Activated CD4-positive, alpha-beta T cell treated with anti-CD3 and anti-CD28 coated beads, Interleukin-10, Interleukin-2, amounts not matched to agents 100 ng/mL and 50 ng/mL, durations not matched to agents 16 hours and 8 hours (primary cell): ENCODE results near the gene UBC.
A peak's percentile ranks its signal among the peaks of the same experiment; 100 is the strongest.
"Not testable (repeated sequence)": the region's sequence is repeated elsewhere in the genome, so short reads cannot be mapped to it uniquely, and the experiment has no call there.

Source experiments
- DNase-seq: peaks from one replicate; pipeline ENCODE4 v3.0.0-alpha.2; 2020

UBC gene

DNA sequence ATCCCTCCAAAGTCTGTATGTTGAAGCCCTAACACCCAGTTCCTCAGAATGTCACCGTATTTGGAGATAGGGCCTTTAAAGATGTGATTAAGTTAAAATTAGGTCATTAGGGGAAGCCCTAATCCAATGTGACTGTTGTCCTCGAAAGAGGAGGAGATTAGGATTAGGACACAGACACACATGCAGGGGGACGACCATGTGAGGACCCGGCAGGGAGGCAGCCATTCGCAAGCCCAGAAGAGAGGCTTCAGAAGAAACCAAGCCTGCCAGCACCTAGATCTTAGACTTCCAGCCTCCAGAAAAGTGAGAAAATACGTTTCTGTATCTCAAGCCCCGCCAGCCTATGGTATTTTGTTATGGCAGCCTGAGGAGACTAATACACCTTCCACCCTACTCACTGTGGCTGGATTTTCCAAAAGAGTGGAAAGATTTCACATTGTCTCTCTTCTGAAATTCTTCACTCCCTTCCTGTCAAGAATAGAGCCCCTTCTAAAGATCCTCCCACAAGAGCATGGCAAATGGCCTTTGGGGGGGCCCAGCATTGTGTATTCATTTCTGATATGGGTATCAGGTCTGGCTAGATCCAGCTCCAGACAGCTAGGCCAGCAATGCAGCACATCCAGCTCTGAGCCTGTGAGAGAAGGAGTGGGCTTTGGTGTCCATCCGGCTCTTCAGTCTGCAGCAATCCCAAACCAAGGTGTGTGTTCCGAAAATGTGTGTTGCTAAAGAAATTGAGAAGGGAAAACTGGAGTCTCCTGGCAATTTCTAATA, 15.4 kb upstream of the UBC start:
- no peak for DNase-seq

GRCh38 chr12:124928912-124929530, 14.6 kb upstream of the UBC start:
- DNase-seq, result no peak

- peak; percentile 64 for DNase-seq
These were observed 13.9 kb upstream of the UBC start for GRCh38 chr12:124928095-124928911.

- peak; percentile 92 for DNase-seq
These were observed 13.0 kb upstream of the UBC start for GRCh38 chr12:124927201-124928094.

DNA sequence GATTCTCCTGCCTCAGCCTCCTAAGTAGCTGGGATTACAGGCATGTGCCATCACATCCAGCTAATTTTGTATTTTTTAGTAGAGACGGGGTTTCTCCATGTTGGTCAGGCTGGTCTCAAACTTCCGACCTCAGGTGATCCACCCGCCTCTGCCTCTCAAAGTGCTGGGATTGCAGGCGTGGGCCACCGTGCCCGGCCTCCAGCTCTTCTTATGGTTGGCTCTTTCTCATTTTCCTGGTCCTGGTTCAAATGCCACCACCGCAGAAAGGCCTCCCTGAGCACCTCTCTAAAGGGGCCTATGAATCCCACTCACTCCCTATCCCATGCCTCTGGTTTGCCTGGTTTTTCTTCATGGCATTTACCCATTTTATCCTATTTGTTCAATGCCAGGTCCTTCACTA, 11.3 kb upstream of the UBC start:
- DNase-seq, result not testable (repeated sequence)

DNA sequence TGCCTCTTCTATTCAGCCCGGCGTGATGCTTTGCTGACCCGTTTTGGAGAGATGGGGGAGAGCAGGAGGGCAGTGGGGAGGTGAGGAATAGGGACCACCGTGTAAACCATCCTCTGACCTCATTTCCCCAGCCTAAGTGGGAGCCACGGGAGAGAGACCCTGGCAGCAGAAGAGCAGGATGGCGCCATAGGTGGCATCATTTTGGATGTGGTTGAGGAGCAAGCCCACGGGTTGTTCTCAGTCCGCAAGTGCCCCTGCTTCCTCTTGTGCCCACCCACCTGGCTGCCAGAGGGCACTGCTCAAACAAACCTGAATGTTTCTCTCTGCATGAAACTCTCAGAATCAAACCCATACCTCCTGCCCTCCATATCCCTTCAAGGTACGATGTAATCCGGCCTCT, 10.7 kb upstream of the UBC start:
- no peak for DNase-seq

GRCh38 chr12:124923905-124924734, 9.7 kb upstream of the UBC start:
- DNase-seq, result no peak

DNA sequence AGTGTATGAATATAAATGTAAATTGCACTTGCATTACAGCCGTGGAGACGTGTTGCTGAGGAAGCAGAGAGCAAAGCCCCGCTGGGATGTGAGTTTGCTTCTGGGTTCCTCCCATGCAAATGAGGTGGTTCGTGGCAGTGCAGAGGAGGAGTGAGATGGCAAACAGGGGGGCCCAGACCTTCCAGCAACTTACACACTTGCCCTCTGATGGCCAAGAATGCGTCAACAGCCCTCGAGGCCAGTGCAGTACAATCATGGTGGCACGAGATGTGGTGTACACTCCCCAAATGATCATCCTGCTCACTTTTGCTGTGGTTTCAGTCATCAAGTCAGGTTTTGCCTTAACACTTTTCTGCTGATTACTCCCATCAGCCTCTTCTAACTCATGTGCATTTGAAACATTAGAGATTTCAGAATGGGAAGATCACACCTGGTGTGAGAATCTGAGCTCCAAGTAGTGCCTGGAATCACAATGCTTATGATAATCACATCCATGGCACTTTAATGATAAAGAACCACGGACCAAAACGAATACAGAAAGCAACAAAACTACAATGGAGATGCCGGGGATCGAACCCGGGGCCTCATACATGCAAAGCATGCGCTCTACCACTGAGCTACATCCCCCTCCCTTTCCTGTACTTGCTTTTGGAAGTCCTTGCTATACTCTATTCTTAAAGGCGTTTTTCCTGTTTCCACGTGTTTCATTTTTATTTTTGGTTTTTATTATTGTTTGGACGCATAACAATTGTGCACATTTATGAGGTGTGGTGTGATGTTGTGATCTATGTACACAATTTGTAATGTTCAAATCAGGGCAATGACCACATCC, 7.0 kb upstream of the UBC start:
- peak; percentile 91 for DNase-seq

GRCh38 chr12:124920353-124920935, 6.0 kb upstream of the UBC start:
- no peak for DNase-seq

- peak; percentile 86 for DNase-seq
These were observed 5.3 kb upstream of the UBC start for GRCh38 chr12:124919521-124920352.

DNA sequence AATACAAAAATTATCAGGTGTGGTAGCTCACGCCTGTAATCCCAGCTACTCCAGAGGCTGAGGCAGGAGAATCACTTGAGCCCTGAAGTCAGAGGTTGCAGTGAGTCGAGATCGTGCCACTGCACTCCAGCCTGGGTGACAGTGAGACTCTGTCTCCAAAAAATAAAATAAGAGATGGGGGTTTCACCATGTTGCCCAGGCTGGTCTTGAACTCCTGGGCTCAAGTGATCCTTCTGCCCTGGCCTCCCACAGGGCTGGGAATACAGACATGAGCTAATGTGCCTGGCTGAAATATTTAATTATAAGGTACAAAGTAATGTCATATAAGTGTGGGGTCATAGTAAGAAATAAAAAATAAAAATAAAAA, 4.2 kb upstream of the UBC start:
- not testable (repeated sequence) for DNase-seq

GRCh38 chr12:124917841-124918621, 3.6 kb upstream of the UBC start:
- DNase-seq, result no peak

DNA sequence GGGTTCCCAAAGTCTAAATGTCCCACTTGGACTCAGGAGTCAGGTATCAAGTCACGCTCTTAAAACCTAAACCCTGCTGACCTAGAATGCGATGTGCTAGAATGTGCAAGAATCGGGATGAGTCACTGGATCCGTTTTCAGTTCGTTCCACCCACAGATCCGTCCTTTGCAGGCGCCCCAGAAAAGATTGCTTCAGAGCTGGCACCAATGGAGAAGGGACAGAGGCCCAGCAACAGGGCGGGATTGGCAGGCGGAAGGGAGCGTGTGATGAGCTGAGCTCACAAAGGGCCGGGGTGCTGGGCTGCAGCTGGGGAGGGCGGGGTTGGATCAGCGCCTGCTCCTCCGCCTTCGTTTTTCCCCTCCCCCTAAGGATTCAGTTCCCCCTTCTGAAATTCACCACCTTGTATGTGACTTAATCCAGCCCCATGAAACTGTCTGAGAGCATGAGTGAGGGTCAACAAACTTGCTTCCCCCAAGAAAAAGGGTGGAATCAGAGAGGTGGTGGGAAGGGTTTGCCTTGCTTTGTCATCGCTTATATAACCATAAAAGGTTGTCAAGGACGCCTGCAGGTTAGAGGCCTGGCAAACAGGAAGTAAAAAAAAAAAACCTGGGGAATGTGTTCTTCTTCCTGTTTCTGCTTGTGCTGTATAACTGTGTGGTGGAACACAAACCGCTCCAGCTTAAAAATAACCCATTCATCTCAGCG, 2.8 kb upstream of the UBC start:
- DNase-seq, result peak; percentile 99

GRCh38 chr12:124916374-124917134, 2.1 kb upstream of the UBC start:
- DNase-seq, result peak; percentile 87

DNA sequence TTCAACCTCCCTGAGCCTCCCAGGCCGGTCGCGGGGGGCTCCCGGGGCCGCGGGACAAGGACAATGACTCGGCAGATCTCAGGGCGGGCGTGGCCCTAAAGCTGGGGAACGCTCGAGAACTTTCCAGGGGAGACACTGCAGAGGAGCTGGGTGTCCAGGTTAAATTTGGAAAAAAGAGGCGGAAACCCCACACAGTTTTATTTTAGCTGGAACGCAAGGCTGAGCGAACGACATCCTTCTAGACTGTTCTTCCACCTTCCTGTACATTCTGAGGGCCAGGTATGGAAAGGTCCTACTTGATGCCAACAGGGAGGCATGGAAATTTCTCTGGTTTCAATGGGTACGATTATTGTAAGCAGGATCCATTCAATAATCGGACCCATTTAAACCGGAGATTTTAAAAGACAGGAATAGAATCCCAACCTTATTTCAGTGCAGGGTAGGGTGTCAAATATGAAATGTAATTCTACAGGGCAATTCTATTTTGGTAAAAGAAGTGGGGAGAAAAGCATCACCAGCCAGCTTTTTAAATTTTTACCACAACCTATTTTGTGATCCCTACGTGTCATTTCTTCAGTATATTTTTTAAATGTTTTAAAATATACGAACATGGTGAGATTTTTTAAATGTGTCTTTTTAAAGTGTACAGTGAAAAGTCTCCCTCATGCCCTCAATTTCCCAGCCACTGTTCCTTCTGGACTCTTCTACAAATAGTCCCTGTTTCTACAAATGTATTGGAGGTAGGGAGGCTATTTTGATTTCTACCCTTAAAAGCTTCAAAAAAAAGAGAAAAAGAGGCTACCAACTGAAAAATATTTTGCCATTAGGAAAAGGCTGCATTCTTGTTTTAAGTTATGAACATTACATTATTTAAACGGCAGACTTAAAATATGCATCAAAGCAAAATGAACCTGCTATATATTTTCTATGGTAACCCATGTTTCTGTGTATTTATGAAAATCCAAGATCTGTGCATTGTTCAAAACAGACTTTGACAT, 1.1 kb upstream of the UBC start:
- no peak for DNase-seq
